Fibroblast of skin of scalp (primary cell): ENCODE measurements around the gene CYBRD1.
"Not testable (repeated sequence)": the region's sequence is repeated elsewhere in the genome, so short reads cannot be mapped to it uniquely, and the experiment has no call there.

Source experiments
- DNase-seq: peaks from one replicate; pipeline ENCODE4 v3.0.0-alpha.2; 2013

The CYBRD1 gene

GRCh38 chr2:171515672-171516298 lies 6.5 kb upstream of the CYBRD1 start:
- DNase-seq, result peak; percentile 43

GRCh38 chr2:171516793-171517192 lies 5.5 kb upstream of the CYBRD1 start:
- no peak for DNase-seq

- no peak for DNase-seq
Observed at GRCh38 chr2:171520471-171520870, 1.8 kb upstream of the CYBRD1 start.

GRCh38 chr2:171521361-171522051 lies 768 bp upstream of the CYBRD1 start:
- DNase-seq, result no peak

DNA sequence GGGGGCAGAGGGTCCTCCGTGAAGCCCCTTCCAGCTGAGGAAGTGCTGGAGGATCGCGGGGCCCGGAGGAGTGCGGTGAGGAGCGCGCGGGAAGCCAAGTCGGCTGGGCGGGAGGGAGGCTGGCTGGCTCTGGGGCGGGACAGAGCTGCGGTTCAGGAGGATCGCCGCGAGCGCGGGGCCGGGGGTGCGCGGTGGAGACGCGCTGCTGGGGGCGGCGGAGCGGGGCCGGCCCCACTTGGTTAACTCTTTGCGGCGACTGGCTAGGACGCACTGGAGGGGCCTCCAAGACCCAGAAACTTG lies 464 bp downstream of the CYBRD1 start:
- DNase-seq, result peak; percentile 13

- peak; percentile 73 for DNase-seq
Observed at GRCh38 chr2:171523088-171524017, 1.1 kb downstream of the CYBRD1 start.

DNA sequence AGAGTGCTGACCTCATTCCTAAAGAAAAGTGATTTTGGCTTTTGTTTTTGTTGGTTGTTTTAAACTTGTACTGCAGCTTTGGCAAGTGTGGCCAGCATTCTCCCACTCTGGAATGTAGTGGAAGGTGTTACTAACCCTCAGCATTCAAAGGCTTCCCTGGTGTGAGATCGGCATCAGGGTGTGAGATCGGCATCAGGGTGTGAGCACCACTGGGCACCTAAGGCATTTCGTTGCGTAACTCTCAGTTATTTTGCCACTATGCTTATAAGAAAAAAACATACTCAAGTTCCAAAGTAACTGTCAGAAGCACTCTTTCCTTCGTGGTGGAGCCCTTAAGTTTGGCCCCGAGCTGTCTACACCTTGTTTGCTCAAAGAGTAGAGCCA lies 1.7 kb downstream of the CYBRD1 start:
- DNase-seq, result peak; percentile 22

DNA sequence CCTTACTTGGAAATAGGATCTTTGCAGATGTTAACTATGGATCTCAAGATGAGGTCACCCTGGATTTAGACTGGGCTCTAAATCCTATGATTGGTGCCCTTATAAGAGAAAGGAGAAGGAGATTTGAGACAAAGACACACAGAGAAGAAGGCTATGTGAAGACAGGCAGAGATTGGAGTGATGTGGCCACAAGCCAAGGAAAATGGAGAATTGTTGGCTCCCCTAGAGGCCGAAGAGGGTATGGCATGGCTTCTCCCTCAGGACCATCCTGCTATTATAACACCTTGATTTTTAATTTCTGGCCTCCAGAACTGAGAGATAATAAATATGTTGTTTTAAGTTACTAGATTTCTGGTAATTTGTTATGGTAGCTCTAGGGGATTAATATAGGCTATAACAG lies 7.6 kb downstream of the CYBRD1 start:
- DNase-seq, result no peak

DNA sequence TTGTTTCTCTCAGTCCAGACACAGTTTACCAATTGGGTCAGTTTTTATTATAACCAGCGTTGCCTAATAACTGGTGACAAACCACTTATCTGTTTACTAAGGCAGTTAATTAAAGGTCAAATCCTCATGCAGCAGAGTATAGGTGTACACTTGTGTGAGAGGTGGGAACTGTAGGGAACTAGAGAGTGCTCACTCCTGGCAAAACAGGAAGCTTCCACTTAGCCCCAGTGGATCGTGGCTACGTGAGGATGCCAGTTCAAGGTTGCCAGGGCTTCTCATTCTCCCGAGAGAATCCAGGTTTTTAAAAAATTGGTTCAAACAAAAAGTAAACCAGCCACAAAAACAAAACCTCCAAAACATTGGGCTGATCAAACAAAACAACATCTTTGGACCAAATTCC lies 8.1 kb downstream of the CYBRD1 start:
- no peak for DNase-seq

GRCh38 chr2:171530859-171531258 lies 8.6 kb downstream of the CYBRD1 start:
- DNase-seq, result not testable (repeated sequence)

DNA sequence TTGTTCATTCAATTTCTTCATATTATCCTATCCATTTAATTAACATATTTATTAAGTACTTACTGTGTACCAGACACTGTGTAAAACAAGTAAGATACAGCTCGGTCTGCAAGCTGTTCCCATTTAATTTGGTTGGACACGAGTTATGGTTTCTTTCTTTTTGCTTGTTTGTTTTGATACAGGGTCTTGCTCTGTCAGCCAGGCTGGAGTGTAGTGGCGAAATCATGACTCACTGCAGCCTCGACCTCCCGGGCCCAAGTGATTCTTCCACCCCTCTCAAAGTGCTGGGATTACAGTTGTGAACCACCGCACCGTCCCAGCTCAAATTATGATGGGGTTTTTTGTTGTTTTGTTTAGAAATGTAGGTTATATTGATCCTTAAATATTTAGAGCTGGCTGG lies 9.0 kb downstream of the CYBRD1 start:
- DNase-seq, result peak; percentile 71

GRCh38 chr2:171531836-171532450 lies 9.7 kb downstream of the CYBRD1 start:
- DNase-seq, result peak; percentile 43

- no peak for DNase-seq
Observed at GRCh38 chr2:171533331-171533730, 11.1 kb downstream of the CYBRD1 start.

GRCh38 chr2:171535528-171535927 lies 13.3 kb downstream of the CYBRD1 start:
- not testable (repeated sequence) for DNase-seq

- DNase-seq, result no peak
Observed at GRCh38 chr2:171540437-171540836, 18.2 kb downstream of the CYBRD1 start.

GRCh38 chr2:171541202-171541887 lies 19.1 kb downstream of the CYBRD1 start:
- DNase-seq, result no peak

DNA sequence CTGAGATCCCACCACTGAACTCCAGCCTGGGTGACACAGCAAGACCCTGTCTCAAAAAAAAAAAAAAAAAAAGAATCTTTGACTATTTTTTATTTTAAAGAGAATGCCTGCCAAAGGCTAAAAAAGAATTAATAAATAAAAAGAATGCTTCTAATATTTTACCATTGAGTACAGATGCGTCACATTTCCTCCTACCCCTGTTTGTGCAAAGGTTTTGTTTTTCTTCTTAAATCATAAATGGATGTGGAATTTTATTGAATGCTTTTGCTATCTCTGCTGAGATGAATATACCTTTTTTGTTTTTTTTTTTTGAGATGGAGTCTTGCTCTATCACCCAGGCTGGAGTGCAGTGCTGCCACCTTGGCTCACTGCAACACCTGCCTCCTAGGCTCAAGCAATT lies 22.8 kb downstream of the CYBRD1 start:
- no peak for DNase-seq

DNA sequence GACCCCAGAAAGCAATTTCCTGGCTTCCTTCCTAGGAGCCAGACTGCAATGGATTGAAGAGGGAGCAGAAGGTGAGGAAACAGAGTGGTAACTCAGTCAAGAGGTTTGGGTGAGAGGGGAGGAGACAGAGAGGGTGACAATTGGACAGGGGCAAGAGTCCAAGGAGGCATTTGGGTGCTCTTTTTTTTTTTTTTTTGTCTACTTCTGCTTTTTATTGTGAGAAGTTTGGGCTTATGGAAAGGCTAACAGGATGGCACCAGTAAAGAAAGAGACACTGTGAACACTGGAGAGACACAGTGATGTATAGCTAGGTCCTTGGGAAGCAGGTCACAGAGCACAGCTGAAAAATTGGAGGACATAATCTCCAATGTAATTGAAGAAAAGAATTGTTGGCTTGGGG lies 25.0 kb downstream of the CYBRD1 start:
- no peak for DNase-seq

- DNase-seq, result no peak
Observed at GRCh38 chr2:171547720-171548119, 25.4 kb downstream of the CYBRD1 start.

- peak; percentile 47 for DNase-seq
Observed at GRCh38 chr2:171550613-171551012, 28.3 kb downstream of the CYBRD1 start.

GRCh38 chr2:171551836-171552235 lies 29.6 kb downstream of the CYBRD1 start:
- DNase-seq, result no peak

- DNase-seq, result no peak
Observed at GRCh38 chr2:171553236-171553635, 31.0 kb downstream of the CYBRD1 start.

- no peak for DNase-seq
Observed at GRCh38 chr2:171553858-171554257, 31.6 kb downstream of the CYBRD1 start.
